GM18507 (cell line): ENCODE data around the gene PRICKLE3.
"Not testable (repeated sequence)": the region's sequence is repeated elsewhere in the genome, so short reads cannot be mapped to it uniquely, and the experiment has no call there.

Source experiments
- DNase-seq: peaks from one replicate; pipeline ENCODE4 v3.0.0; 2011; ENCODE audit warnings: low read depth; ENCODE audit not compliant: insufficient read length; ENCODE audit errors: extremely low spot score
- FAIRE-seq: peaks from 2 replicates; lab custom pipeline; 2011; peaks lifted over from hg19 to GRCh38; lab: Jason Lieb, UNC

PRICKLE3 gene

GRCh38 chrX:49165901-49166881 lies 20.0 kb downstream of the PRICKLE3 start:
- FAIRE-seq = no peak
- no peak for DNase-seq

- FAIRE-seq (no peak), DNase-seq (no peak)
Observed at GRCh38 chrX:49164589-49165360, 21.4 kb downstream of the PRICKLE3 start.

DNA sequence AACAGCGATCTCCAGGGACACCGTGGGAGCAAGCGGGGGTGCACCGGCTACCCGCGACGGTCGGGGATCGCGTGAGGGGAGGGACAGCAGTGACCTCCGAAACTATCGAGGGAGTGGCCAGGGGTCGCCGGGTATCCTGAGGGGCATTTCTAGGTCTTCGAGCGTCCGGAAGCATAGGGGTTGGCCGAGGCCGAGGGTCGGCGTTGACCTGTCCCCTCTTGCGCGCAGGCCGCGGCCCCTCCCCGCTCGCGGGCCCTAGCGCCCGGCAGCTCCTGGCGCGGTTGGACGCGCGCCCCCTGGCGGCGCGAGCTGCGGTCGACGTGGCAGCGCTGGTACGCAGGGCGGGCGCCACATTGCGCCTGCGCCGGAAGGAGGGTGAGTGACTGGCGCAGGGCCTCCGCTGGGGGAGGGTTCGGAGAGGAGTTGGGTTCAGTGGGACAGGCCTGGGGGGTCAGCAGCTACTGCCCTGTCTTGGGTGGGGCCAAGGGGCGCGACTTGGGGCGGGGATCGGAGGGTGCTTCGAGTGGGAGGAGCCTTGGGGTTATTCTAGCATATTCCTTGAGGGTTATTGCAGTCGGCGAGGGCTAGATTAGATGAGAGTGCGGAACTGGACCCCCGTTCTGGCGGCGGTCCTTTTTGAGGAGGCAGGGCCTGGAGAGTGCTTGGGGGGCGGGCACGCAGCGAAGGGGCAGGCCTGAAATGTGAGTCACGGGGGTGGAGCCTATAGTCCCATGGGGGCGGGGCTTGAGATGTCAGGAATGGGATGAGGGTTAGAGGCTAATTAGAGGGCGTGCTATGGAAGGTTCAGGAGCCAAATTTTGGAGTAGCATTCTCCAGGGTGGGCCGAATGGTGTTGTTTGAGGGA lies 22.4 kb downstream of the PRICKLE3 start:
- DNase-seq (no peak), FAIRE-seq (peak; percentile 90)

- no peak for FAIRE-seq
- no peak for DNase-seq
Observed at GRCh38 chrX:49162620-49163019, 23.6 kb downstream of the PRICKLE3 start, which contains the start of gene MAGIX. Gene MAGIX (plus strand): TSS chrX:49162758. CDS start chrX:49162890, 132 bp downstream.

GRCh38 chrX:49161632-49162031 lies 24.5 kb downstream of the PRICKLE3 start:
- no peak for FAIRE-seq

GRCh38 chrX:49160908-49161307 lies 25.3 kb downstream of the PRICKLE3 start:
- FAIRE-seq (no peak), DNase-seq (no peak)

More at GRCh38 chrX:49161632-49162031, 24.5 kb downstream of the PRICKLE3 start:
- no peak for DNase-seq

- FAIRE-seq = no peak
- no peak for DNase-seq
Observed at GRCh38 chrX:49157194-49157593, 29.0 kb downstream of the PRICKLE3 start.

DNA sequence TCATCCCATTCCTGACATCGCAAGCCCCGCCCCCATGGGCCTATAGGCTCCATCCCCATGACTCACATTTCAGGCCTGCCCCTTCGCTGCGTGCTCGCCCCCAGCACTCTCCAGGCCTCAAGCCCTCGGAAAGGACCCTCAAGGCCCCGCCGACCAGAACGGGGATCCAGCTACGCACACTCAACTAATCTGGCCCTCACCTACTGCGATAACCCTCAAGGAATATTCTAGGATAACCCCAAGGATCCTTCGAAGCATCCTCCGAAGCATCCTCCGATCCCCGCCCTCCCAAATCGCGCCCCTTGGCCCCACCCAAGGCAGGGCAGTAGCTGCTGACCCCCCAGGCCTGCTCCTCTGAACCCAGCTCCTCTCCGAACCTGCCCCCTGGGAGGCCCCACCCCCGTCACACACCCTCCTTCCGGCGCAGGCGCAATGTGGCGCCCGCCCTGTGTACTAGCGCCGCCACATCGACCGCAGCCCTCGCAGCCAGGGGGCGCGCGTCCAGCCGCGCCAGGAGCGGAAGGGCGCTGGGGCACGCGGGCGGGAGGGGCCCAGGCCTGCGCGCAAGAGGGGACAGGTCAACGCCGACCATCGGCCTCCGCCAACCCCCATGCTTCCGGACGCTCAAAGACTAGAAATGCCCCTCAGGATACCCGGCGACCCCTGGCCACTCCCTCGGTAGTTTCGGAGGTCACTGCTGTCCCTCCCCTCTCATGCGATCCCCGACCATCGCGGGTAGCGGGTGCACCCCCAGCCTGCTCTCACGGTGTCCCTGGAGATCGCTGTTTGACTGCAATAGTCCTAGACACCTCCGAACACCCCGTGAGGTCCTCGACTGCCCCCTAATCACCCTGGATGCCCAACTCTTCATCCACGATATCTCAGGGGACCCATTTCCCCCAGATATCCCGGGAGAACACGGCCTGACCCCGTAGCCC lies 30.0 kb downstream of the PRICKLE3 start:
- peak; percentile 62 for DNase-seq
- FAIRE-seq = no peak

DNA sequence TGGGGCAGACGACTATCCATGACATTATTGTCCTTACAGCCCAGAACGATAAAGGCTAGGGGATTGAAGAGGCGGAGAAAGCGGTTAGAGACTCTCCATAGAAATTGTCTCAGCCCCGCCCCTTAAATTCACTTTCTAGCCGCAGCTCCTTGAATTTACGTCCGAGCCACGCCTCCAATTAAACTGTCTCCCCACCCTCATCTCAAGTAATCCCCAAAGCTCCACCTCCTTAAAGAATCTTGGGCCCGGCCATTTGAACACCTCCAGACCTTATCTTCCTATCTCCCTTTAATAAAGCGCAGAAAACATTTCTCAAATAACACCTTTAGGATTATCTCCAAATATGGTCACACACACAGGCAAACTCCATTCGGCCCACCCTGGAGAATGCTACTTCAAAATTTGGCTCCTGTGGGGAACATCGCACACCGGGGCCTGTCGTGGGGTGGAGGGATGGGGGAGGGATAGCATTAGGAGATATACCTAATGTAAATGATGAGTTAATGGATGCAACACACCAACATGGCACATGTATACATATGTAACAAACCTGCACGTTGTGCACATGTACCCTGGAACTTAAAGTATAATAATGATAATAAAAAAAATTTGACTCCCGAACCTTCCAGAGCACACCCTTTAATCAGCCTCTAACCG lies 30.8 kb downstream of the PRICKLE3 start:
- FAIRE-seq (peak; percentile 56), DNase-seq (no peak)

- FAIRE-seq = no peak
Observed at GRCh38 chrX:49153467-49153866, 32.7 kb downstream of the PRICKLE3 start.

DNA sequence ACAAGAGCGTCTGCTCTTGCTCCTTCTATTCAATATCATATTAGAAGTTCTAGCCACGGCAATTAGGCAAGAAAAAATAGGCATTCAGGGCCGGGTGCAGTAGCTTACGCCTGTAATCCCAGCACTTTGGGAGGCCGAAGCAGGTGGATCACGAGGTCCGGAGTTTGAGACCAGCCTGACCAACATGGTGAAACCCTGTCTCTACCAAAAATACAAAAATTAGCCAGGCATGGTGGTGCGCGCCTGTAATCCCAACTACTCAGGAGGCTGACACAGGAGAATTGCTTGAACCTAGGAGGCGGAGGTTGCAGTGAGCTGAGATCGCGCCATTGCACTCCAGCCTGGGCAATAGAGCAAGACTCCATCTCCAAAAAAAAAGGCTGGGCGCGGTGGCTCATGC lies 36.9 kb downstream of the PRICKLE3 start:
- not testable (repeated sequence) for FAIRE-seq, DNase-seq

More at GRCh38 chrX:49153467-49153866, 32.7 kb downstream of the PRICKLE3 start:
- DNase-seq = no peak

DNA sequence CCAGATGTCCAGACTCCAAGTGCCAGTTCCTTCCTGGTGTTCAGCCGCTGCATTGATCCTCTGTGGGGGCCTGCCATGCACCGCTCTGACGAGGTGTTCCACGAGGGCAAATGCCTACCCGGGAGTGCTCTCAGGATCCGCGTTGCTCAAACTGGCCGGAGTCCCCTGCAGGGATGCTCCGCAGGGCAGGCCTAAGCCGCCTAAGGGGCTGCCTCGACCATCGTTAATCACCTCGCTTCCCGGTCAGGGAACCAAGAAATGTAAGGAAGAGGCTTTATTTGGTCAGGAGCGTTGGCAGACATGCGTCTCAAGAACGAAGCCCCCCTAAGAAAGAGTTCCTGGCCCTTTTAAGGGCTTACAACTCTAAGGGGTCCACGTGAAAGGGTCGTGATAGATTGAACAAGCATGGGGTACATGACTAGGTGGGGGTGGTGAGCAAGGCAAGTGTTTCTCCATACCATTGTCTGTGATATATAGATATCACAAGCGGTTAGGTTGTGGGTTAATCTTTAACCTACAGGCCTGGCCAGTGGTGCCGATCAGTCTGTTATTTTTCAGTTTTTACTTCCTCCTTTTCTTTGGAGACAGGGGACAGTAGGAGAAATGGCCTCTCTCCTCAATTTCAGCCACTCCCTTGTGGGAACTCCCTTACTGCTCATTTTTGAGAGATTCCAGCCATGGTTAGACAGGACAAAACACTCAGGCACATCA lies 37.6 kb downstream of the PRICKLE3 start:
- not testable (repeated sequence) for DNase-seq, FAIRE-seq

DNA sequence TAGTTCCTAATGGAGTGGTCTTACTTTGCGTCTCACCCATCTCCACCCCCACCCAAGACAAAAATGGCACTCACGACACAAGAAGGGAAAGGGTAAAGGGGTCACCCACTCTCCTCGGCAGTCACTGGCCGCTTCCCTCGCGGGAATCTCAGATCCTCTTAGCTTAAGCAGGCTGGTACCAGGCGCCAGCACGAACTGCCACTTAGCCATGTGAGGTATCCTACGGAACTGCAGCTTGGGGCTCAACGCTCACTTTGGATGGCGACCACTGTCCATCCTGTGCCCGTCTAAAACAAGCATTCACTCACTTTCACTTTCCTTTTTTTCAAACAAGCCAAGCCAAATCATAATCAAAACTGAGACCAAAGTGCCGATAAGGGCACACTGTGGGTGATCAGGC lies 38.2 kb downstream of the PRICKLE3 start:
- DNase-seq (no peak), FAIRE-seq (no peak)

DNA sequence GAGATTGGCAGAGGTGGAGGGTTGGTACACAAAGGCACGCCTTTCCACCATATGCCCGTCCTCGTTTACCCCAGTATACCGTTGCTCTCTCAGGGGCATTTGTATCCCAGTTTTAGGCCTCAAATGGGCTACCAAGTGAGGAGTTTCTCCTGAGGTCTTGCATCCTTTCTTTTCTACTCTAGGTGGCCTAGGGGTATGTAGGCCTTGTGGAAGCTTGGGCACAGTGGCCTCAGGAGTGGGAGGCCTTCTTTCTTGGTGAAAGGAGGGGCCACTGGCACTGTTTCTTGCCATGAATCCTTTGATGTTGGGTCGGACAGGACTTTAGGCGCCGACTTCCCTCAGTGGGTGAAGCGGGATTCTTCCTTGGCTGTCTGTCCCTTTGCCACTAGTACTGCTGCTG lies 38.9 kb downstream of the PRICKLE3 start:
- DNase-seq = no peak
- no peak for FAIRE-seq

DNA sequence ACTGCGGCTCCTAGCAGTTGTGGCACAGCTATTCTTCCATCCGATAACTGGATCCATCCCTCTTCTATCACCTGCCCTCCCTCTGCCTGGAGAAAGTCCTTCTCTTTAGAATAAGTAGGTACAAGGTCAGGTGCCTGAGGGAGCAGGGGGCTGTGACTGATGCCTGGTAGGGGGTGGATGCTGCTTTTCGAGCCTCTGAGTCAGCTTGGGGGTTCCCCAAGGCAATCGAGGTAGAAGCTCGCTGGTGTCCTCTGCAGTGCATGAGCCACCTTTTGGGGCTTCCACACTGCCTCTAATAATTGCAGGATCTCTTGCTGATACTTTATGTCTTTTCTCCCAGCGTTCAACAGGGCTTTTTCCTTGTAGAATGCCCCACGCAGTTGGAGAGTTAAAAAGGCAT lies 43.0 kb downstream of the PRICKLE3 start:
- not testable (repeated sequence) for FAIRE-seq, DNase-seq

DNA sequence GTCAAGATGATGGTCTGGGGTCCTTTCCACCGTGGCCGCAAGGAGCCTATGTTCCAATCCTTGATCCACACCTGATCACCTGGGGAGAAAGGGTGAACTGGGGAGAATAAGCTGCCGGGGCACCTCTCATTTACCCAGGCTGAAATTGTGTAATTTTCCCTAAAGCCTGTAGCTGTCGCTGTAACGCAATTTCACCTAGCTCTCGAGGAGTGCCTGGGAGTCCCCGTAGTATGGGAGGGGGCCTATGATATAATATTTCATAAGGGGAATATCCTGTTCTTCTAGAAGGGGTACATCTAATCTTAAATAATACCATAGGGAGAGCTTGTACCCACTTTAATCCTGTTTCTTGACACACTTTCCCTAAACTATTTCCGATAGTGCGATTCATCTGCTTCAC lies 43.9 kb downstream of the PRICKLE3 start:
- FAIRE-seq = not testable (repeated sequence)

GRCh38 chrX:49139713-49140112 lies 46.5 kb downstream of the PRICKLE3 start:
- FAIRE-seq = no peak
- no peak for DNase-seq

More for the DNA sequence above, 43.9 kb downstream of the PRICKLE3 start:
- DNase-seq = not testable (repeated sequence)
